Measurements from ENCODE around the gene TJAP1.
"Not testable (repeated sequence)": the region's sequence is repeated elsewhere in the genome, so short reads cannot be mapped to it uniquely, and the experiment has no call there.

TJAP1 gene

DNA sequence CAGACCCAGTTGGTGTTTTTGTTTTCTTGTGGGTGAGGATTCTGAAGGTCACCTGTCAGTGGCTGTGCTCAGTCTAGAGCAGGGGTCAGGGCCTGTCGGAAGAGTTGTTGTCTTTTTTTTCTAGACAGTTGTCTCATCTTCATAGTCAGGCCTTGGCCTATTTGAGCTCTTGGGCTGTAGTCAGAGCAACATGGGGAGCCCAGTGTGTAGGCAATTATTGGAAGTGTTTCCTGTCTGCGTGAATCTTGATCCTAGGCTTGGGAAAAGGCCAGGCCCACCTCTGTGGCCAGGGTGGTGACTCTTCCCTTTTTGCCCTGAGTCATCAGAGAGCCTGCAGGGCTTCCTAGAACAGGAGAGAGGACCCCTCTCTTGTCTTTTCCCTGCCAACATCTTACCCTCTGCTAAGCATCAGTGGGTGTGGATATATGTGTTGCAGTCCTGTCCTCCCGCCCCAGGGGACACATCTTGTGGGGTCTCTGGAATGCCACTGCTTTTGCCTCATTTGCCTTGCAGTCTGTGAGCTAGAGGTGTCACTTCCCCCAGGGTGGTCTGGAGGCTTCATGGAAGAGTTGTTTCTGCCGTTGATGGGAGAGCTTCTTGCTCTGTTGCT, 11.4 kb downstream of the TJAP1 start:
- DNase-seq, result peak; percentile 44

DNA sequence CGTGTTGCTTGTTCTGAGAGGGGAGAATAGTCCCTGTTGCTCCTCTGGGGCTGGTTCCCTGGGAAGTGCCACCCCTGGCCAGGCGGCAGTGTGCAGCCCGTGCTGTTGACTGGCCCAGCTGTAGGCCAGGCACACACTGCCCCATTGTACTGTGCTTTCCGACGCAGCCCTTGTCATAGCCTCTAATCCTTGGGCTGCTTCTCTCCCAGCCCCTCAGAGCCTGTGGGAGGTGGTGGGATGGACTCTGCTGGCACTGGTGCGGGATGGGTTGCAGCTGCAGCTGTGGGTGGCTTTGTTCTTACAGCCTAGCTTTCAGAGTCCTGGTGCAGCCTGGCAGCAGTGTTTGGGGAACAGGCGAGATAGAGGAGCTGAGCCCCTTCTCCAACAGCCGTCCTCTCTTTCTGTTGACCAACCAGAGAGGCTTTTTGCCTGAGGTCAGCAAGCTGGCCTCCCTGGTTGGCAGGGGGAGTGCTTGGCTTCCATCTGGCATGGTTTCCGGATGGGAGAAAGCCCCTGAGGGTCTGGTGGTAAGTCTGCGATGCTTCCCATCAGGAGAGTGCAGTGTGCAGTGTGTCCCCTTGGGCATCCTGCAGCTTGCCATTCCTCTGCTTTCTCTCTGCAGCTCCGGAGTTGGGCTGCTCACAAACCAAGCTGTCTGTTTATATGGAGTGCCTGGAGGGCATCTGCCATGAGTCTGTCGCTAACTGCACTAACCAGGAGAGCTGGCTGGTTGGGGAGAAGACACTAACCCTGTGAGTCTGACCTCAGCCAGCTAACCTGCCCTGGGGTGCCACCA, 12.1 kb downstream of the TJAP1 start:
- DNase-seq, result no peak

DNA sequence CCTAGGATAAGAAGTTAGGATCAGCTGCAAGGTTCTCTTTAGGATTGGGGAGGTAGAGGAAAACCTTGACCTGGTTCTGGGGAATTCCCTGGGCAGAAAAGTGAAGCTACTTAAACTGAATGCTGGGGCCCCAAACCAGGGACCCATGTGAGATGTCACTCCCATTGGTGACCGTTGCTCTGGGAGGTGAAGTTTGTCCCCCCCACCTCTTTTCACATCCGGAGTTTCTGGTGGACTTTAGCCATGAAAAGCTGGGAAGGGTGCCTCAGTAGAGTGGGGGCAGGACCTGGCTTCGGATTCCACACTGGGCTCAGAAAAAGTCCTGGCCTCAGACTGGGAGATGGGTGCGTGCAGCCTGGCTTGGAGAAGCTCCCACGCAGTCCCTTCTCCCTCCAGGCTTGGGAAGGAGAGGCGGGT, 13.2 kb downstream of the TJAP1 start:
- DNase-seq, result no peak

DNA sequence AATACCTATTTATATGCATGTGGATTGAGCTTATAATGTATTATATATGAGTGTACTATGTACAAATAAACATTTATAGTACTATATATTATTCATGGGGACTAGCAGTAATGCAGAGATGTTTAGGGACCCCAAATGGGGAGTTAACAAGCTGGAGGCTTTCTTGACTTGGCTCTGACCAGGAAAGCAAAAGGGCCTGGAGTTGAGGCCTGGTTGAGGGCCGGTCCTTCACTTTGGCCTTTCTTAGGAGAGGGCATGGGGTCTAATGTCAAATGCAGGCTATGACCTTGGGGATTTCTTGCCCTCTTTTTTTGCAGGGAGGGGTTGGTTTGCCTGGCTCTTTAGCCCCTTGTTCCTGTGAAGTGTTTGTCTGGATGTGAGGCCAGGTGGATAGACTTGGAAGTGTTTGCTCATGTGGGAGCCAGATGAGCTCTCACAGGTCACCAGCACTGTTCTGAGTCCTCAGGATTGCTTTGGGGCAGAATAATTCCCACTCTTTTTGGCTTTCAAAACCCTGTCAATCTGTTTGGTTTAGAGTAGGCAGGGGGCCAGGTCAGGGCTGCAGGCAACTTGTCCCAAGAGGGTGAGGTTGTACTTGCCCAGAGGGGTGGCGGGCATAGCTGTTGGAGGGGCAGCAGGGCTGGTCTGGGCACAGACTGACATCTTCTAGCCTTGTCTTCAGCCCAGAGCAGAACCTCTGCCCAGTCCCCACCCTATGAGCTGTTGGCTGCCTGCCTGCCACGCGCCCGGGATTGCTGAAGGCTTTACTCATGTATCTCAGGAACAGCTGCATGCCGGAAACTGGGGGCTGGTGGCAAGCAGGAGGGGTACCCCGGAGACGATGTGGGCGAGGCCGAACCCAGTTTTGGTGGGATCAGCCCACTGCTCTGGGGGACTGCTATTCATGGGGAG, 14.6 kb downstream of the TJAP1 start:
- DNase-seq, result peak; percentile 74

DNA sequence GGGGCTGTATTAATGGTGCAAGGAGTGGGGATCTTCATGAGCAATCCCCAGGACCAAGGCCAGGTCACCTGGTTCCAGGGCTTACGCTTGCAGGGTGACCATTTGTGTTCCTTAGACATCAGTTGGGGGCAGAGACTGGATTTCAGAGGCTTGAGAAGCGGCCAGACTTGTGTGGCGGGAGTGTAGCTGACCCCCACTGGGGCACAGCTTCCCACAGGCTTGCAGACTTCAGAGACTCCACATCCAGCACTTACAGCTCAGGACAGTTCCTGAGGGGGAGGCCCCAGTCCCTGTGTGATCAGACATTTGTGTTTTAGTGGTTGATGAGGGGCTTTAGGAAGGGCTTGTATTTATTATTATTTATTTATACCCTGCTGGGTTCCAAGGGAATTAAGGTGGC, 15.3 kb downstream of the TJAP1 start:
- peak; percentile 34 for DNase-seq

DNA sequence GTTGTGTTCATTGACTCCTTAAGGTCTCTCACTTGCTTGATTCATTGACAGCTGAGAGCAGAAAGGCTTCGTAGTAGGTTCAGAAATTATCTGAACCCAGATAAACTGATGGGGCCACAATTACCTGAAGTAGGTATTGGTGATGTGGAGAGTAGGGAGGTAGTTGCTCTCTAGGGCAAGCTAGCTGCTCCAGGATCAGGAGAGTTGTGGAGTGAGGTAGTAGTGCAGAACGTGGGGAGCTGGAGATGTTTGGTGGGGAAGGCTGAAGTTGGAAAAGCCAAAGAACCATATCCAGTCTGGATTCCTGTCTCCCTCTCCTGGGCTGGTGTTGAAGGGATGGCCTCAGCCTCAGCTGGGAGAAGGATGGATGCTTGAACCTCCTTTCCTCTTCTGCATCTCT, 15.9 kb downstream of the TJAP1 start:
- no peak for DNase-seq

DNA sequence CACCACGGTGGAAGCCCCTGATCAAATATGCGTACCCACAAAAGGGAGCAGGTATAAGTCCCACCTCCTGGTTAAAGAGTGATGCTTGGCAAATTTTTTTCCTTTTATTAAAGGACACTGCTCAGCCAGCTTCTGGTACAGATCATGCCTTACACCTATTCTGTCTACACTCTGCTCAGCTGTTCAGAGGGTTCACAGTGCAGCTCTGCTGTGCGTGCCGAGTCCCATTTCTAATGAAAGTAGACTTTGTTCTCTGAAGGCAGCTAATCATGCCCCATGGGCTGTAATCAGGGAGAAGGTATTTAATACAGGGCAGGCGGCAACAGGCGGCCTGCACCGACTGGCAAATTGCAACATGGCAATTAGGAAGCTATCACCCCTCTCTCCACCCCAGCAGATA, 16.5 kb downstream of the TJAP1 start:
- DNase-seq, result no peak

DNA sequence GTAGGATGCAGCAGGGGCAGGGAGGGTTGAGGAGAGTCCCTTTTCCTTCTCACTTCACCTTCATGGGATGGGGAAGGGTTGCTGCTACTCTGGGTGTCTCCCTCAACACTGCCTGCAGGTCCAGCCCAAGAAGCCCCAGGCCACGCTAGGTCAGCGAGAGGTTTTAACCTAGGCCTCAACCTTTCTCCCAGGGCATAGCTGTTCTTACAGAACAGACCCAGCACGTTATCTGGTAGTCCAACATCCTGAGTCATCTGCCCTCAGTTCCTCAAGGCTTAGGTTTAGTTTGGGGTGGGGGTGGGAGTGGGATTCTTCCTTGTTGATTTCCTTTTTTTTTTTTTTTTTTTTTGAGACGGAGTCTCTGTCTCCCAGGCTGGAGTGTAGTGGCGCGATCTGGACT, 17.0 kb downstream of the TJAP1 start:
- no peak for DNase-seq

DNA sequence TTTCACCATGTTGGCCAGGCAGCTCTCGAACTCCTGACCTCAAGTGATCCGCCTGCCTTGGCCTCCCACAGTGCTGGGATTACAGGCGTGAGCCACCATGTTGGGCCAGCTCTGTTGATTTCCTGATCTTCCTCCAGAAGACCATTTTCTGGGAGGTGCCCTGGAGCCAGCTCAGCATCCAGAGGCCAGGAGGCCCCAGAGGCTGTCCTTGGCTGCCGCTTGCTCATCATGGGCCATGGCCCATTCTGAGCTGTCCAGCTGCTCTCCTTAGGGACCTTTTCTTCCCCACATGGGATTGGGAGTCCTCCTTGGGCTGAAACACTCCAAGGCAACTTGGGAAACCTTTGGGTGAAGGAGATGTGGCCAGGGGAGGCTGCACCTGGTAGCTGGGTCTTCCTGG, 17.4 kb downstream of the TJAP1 start:
- no peak for DNase-seq

DNA sequence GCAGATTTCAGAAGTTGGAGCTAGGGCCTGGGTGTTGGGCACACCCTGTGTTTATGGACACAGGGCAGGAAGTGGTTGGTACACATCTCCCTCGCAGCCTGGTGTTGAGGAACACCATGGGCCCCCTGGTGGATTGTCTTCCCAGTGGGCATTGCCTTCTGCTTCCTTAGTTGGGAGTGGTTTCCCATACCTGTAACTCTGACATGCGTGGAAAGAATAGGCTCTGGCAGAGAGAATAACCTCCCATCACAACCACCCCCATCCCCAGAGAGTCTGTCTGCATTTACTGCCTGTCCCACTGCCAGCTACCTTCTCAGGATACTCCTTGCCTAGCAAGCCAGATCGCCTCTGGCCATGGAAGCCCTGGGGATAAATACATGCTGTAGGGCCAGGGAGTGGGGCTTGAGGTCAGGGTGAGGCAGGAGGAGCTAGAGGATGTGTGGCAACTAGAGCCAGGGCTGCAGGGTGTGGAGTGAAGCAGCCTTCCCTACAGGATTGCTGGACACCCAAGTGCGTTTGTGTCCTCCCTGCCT, 18.1 kb downstream of the TJAP1 start:
- DNase-seq, result no peak

DNA sequence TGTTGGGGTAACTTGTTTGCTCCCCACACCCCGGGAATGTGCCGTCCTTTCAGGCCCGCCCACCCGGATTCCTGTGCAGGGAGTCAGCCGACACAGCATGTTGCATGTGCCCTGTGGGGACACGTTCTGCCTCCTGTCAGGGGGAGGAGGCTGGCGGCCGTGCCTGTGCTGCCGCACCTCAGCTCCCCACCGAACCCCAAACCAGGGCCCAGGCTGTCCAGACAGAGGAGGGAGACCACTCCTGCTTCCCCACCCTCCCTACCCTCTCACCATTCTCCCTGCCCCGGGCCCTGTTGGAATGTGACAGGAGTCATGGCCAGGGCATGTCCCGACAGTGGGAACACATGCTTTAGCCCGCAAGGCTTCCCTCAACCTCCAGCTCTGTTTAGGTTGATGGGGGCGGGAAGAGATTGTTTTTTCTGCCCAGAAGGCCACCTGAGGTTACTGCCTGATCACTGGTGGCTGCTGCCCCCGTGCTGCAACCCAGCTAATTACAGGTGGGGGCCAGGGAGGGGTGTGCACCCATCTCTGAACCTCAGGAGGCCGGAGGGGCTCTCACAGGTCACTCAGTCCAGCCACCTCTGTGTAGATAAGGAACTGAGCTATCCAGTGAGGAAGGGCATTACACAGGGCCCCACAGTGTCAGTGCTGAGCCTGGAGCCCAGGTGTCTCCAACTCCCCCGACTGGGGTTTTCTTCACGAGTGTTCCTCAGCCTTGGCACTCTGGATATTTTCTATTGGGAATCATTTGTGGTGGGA, 19.2 kb downstream of the TJAP1 start:
- peak; percentile 47 for DNase-seq

DNA sequence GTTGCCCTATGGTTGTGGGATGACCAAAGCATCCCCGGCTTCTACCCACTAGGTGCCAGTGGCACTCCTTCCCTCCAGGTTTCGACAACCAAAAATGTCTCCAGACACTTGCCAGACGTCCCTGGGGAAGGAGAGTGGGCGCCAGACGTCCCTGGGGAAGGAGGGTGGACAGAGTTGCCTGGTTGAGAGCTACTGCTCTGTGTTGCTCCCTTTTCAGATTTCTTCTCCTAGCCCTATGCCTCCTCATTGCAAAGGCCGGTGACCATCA, 19.7 kb downstream of the TJAP1 start:
- DNase-seq, result no peak

DNA sequence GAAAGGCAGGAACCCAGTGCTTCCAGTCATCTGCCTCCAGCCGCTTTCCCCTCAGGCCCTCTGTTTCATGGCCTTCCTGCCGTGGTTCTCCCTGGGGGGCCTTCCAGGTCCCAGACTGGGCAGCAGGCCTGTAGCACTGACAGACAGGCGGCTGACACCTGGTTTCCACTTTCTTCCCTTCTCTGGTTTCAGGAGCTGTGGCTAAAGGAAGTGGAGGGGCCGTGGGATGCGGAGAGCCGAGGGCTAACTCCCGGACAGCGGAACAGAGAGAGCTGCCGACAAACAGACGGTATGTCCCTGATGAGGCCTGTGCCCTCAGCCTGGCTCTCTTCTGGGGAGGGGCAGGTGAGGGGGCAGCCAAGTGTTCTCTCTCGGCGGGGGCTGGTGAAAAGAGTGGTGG, 20.3 kb downstream of the TJAP1 start:
- no peak for DNase-seq

DNA sequence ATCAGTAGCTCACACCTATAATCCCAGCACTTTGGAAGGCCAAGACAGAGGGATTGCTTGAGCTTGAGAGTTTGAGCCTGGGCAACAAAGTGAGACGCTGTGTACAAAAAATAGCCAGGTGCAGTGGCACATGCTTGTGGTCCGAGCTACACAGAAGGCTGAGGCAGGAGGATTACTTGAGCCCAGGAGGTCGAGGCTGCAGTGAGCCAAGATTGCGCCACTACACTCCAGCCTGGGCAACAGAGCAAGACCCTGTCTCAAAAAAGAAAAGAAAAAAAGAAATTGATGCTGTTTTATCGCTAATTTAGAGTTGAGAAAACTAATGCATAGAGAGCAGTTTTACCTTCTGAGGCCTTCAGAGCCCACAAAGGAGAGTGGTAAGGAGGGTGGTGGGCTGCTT, 20.9 kb downstream of the TJAP1 start:
- not testable (repeated sequence) for DNase-seq

DNA sequence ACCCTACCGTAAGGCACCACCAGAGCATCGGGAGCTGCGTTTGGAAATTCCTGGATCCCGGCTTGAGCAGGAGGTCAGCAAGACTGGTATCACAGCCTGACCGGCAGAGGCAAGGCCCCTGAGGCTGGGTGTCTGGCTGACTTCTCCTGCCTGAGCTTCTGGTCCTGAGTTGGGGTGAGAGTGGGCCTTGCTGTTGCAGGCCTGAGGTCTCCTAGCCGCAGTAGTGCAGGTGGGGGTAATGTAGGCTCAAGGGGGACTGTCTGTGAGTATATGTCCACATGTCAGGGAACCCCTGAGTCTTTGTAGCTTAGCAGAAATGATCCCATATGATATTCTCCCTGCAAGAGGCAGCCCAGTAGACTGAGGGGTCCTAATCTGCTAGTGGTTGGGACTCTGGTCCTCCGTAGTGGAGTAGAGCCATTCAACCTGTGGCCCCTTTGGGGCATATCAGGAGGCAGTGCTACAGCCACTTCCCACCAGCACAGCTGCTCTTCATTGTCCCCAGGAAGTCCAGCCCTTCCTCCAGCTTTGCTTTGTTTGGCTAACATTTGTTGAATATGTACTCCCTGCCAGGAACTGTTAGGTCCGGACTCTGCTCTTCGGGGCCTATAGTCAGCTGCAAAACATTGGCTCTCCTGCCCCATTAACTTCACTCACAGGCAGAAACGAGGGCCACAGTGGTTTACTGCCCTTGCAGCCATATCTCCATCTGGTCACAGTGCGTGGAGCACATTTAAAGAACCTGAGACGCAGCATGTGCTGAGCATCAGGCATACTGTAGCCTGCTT, 21.9 kb downstream of the TJAP1 start:
- no peak for DNase-seq

DNA sequence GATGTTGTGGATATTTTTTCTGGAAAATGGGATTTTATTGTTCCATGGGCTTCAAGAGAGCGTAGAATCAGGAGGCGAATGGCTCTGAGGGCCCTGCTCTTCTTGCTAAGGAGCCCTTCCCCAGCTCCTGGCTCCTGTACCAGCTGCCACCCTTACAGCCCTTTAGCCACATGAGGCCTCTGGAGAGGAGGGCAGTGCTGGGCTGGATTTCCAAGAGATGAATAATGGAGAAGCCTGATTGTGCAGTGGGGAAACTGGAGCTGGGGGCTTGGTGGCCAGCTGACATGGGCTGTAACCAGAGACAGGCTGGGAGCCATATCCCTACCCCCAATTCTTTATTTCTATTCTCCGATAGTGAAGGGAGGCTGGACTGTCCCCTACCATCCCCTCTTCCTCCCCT, 23.6 kb downstream of the TJAP1 start:
- no peak for DNase-seq

DNA sequence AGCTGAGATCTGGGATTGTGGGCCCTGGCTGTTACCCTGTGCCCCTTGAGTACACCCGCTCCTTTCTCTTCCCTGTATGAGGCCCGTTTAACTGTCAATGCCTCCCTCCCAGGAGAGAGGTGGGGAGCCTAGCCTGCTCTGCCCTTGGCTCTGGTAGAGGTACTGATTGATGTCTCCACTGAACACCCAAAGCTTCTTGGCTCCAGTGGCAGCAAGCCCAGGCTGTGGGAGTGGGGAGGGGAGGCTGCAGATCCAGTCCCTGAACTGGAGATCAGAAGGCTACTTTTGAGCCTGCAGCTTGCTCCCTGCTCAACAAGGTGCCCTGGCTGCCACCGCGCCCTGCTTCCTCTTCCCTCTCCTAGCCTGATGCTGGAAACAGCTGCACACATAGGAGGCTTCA, 25.3 kb downstream of the TJAP1 start:
- no peak for DNase-seq

DNA sequence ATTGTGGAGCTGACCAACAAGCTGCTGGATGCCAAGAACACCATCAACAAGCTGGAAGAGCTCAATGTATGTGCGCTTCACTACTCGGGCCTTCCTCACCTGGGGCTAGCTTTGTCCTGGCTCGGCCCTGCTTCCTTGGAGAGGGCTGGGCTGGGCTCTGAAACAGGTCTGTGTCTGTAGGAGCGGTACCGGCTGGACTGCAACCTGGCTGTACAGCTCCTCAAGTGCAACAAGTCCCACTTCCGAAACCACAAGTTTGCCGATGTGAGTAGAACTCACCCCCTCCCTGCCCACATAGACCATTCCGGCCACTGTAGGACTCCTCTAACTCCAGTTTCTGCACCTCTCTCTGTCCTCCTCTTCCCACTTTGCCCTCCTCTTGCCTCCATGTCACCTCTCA, 26.1 kb downstream of the TJAP1 start:
- DNase-seq, result no peak

DNA sequence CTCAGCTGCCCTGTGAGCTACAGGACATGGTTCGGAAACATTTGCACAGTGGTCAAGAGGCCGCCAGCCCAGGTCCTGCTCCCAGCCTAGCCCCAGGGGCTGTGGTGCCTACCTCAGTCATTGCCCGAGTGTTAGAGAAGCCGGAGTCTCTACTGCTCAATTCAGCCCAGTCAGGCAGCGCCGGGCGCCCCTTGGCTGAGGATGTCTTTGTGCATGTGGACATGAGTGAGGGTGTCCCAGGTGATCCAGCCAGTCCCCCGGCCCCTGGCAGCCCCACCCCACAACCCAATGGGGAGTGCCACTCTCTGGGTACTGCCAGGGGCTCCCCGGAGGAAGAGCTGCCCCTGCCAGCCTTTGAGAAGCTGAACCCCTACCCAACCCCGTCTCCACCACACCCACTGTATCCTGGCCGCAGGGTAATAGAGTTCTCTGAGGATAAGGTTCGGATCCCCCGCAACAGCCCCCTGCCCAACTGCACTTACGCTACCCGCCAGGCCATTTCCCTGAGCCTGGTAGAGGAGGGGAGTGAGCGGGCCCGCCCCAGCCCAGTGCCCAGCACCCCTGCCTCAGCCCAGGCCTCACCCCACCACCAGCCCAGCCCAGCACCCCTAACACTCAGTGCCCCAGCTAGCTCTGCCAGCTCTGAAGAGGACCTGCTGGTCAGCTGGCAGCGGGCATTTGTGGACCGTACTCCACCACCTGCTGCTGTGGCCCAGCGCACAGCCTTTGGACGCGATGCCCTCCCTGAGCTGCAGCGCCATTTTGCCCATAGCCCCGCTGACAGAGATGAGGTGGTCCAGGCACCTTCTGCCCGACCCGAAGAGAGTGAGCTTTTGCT, 27.6 kb downstream of the TJAP1 start:
- DNase-seq, result no peak

DNA sequence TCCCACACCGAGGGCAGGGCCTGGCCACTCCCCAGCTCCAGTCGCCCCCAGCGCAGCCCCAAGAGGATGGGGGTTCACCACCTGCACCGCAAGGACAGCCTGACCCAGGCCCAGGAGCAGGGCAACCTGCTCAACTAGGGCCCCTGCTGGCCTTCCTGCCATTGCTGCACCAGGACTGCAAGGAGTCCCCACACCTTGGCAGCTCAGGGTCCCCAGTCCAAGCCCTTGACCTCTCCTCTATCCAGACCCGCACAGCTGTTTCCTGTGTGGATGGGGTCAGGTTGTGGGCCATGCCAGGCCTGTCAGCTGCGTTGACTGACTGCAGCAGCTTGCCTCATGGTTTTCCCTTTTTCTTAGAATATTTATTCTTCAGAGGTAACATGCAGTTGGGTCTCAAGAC, 28.3 kb downstream of the TJAP1 start:
- no peak for DNase-seq

DNA sequence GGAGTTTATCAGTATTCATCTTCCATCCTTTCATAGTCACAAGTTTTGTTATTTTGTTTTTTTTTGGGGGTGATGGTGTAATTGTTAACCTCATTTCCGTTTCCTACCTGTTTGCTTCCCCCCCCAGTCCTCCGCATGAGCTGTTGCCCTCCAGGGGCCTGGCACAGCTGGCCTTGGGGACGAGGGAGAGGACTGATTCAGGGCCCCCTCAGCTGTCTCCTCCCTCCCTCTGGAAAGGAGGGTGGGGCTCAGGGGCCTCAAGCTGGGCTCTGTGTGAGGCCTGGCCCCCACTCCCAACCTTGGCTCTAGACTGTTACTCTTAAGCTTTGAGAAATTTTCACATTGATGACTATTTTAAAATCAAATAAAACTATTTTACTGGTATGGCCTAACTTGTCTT, 28.8 kb downstream of the TJAP1 start:
- no peak for DNase-seq

All from fibroblast of upper back skin (primary cell).